Mesendoderm (in vitro differentiated cells): ENCODE measurements around the gene SLC6A12.

ENCODE experiments used
- DNase-seq: peaks from one replicate; pipeline ENCODE4 v3.0.0; 2013
- H2AK5ac ChIP-seq: 2 replicates; pipeline ENCODE4 v1.6.1; 2013; ENCODE audit warnings: low read length, inconsistent platforms
- H2BK120ac ChIP-seq: 2 replicates; pipeline ENCODE4 v1.6.1; 2013; ENCODE audit warnings: low read depth, mild to moderate bottlenecking, low read length, moderate library complexity, mixed read lengths
- H2BK15ac ChIP-seq: replicated peaks from 2 replicates; pipeline ENCODE4 v1.6.1; 2013; ENCODE audit warnings: low read depth, mild to moderate bottlenecking, moderate library complexity
- H2BK5ac ChIP-seq: 2 replicates; pipeline ENCODE4 v1.6.1; 2013; ENCODE audit warnings: low read length, inconsistent platforms
- H3K18ac ChIP-seq: 2 replicates; pipeline ENCODE4 v1.6.1; 2013; ENCODE audit warnings: mild to moderate bottlenecking, low read length, mixed read lengths
- H3K23ac ChIP-seq: one replicate; pipeline ENCODE4 v1.6.1; 2013; ENCODE audit warnings: low read length
- H3K27ac ChIP-seq: 2 replicates; pipeline ENCODE4 v1.5.1; 2013; ENCODE audit warnings: low read depth, mild to moderate bottlenecking, inconsistent platforms, low read length, moderate library complexity
- H3K27me3 ChIP-seq: 2 replicates; pipeline ENCODE4 v1.6.1; 2013; ENCODE audit warnings: low read length, control low read depth, mild to moderate bottlenecking, inconsistent platforms; ENCODE audit not compliant: insufficient read depth, poor library complexity
- H3K36me3 ChIP-seq: 2 replicates; pipeline ENCODE4 v1.6.1; 2013; ENCODE audit warnings: low read length, inconsistent platforms; ENCODE audit not compliant: control insufficient read depth, insufficient read depth
- H3K4ac ChIP-seq: one replicate; pipeline ENCODE4 v1.6.1; 2013; ENCODE audit warnings: low read depth, mild to moderate bottlenecking, low read length, moderate library complexity
- H3K4me1 ChIP-seq: 2 replicates; pipeline ENCODE4 v1.6.1; 2013; ENCODE audit warnings: low read depth, low read length, inconsistent platforms; ENCODE audit not compliant: control insufficient read depth
- H3K4me2 ChIP-seq: 2 replicates; pipeline ENCODE4 v1.6.1; 2013; ENCODE audit warnings: low read length
- H3K4me3 ChIP-seq: 2 replicates; pipeline ENCODE4 v1.5.1; 2013; ENCODE audit warnings: mild to moderate bottlenecking, low read length
- H3K56ac ChIP-seq: one replicate; pipeline ENCODE4 v1.6.1; 2013; ENCODE audit warnings: low read length
- H3K79me1 ChIP-seq: 2 replicates; pipeline ENCODE4 v1.6.1; 2013; ENCODE audit warnings: low read length, inconsistent platforms
- H3K79me2 ChIP-seq: 2 replicates; pipeline ENCODE4 v1.6.1; 2013; ENCODE audit warnings: mild to moderate bottlenecking, low read length; ENCODE audit not compliant: control insufficient read depth, insufficient read depth
- H3K9ac ChIP-seq: 2 replicates; pipeline ENCODE4 v1.6.1; 2013; ENCODE audit warnings: low read length, inconsistent platforms
- H4K5ac ChIP-seq: one replicate; pipeline ENCODE4 v1.6.1; 2013; ENCODE audit warnings: low read length
- H4K8ac ChIP-seq: one replicate; pipeline ENCODE4 v1.6.1; 2013; ENCODE audit warnings: low read depth, mild to moderate bottlenecking, control low read depth, low read length, moderate library complexity
- WGBS: extraction: QIAGEN DNeasy Blood & Tissue Kit; methylation state at CpG from one replicate; pipeline ENCODE4 v1.1.7; 2013; ENCODE audit warnings: low lambda C conversion rate, missing lambda C conversion rate; ENCODE audit not compliant: insufficient coverage; ENCODE audit errors: extremely low coverage; 5-methylcytosine and 5-hydroxymethylcytosine counted together

The SLC6A12 gene

DNA sequence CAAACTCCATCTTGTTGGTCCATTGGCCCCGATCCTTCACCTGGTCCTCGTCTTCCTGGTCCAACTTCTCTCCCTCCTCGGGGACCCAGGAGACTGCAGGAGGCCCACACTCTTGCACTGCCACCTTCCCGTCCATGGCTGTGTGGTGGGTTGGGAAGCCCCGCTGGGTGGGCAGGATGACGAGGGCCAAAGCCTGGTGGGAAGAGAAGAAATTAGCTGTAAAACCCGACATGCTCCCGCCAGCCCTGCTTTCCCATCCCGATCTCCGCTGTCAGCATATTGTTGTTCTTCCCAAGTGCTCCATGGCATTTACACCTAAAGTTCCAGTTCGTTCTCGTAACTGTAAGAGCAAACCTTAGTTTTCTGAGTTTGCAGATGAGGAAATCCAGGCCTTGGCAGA lies 4.1 kb downstream of the SLC6A12 start:
- H3K27me3 ChIP-seq: peaks cover 2% of the 10 kb centered on the region
- no peak overlapping the region for H2BK5ac ChIP-seq
- H3K36me3 ChIP-seq: no peaks in the 10 kb centered on the region

DNA sequence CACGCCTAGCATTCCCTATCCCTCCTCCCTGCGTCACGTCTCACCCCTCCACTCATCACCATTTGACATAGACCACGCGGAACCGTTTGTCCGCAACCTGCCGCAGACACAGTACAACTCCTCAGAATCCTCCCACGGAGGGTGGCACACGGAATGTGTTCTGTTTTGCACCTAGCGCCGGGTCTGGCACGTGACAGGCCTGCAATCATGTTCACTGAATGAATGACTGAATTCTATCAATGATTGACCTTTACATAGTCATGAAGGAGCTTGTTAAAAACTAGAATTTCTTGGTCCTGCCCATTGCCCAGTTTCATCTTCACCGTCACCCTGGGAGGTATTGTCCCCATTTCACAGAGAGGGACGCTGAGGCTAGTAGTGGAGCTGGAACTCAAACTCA lies 4.7 kb downstream of the SLC6A12 start:
- Histone ChIP-seq H3K9ac (no peak overlapping the region), H3K4me2 (no peak overlapping the region), H2AK5ac (no peak overlapping the region), H3K27ac (no peak overlapping the region), H3K4me3 (no peak overlapping the region), H3K4ac (no peak overlapping the region), H3K56ac (no peak overlapping the region), H2BK5ac (no peak overlapping the region), H4K8ac (no peak overlapping the region), H3K18ac (no peak overlapping the region), H3K36me3 (no peaks in the 10 kb centered on the region), H2BK120ac (no peak overlapping the region), H3K79me1 (no peaks in the 10 kb centered on the region), H3K23ac (no peak overlapping the region), H2BK15ac (no peak overlapping the region), H3K4me1 (peaks cover 3% of the 10 kb centered on the region), H4K5ac (no peak overlapping the region), H3K79me2 (no peaks in the 10 kb centered on the region), H3K27me3 (peaks cover 7% of the 10 kb centered on the region)
- no CpG with 5 or more reads among the region's 15 CpGs for WGBS
- no peak for DNase-seq

More for the DNA sequence above, 4.1 kb downstream of the SLC6A12 start:
- Histone ChIP-seq H4K5ac (no peak overlapping the region), H3K79me2 (no peaks in the 10 kb centered on the region), H2AK5ac (no peak overlapping the region), H4K8ac (no peak overlapping the region), H2BK120ac (no peak overlapping the region), H3K79me1 (no peaks in the 10 kb centered on the region), H3K23ac (no peak overlapping the region), H3K9ac (no peak overlapping the region), H3K4me3 (no peak overlapping the region), H3K4me2 (no peak overlapping the region), H3K27ac (no peak overlapping the region), H3K4me1 (peaks cover 3% of the 10 kb centered on the region), H3K4ac (no peak overlapping the region), H2BK15ac (no peak overlapping the region), H3K18ac (no peak overlapping the region), H3K56ac (no peak overlapping the region)
- DNase-seq: no peak
- no CpG with 5 or more reads among the region's 12 CpGs for WGBS

DNA sequence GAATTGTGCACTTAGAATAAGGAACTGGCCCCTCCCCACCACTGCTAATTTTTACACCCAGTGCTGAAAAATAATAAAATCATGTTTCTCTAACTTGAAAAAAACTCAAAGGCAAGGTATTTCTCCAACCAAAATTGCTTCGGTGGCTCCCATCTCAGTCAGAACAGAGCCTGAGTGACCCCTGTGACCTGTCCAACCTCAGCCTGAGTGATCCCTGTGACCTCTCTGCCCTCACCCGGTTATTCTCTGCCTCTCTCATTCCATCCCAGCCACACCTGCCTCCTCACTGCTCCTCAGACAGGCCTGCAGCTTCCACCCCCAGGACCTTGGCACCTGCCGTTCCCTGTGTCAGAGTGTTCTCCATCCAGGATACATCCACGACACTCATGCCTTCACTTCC lies 5.1 kb downstream of the SLC6A12 start:
- WGBS: no CpG with 5 or more reads among the region's 4 CpGs
- H3K27me3 ChIP-seq: peaks cover 10% of the 10 kb centered on the region

DNA sequence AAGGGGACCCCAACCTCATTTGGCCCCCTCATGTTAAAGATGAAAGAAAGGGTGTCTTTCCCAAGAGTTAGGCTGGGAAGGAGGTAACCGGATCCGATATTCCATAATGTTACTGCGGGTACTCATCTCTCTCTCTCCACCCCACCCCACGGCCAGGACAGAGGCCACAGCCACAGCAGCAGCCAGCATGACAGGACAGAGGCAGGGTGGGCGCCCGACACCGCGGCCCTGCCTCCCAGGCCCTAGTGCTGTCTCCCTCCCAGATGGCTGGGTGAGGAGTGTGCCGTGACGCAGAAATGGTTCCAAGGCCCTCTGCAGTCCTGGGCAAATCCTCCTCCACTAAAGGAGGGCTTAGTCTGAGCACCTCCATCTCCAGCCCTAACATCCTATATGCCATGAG lies 6.2 kb downstream of the SLC6A12 start:
- Histone ChIP-seq H3K4me3 (no peak overlapping the region), H3K27me3 (peaks cover 12% of the 10 kb centered on the region), H2AK5ac (no peak overlapping the region), H3K79me1 (no peaks in the 10 kb centered on the region), H3K79me2 (no peaks in the 10 kb centered on the region), H3K4me1 (peaks cover 2% of the 10 kb centered on the region), H3K4ac (no peak overlapping the region), H2BK120ac (no peak overlapping the region), H2BK15ac (no peak overlapping the region), H3K18ac (no peak overlapping the region), H4K8ac (no peak overlapping the region), H2BK5ac (no peak overlapping the region), H3K4me2 (no peak overlapping the region), H3K9ac (no peak overlapping the region), H4K5ac (no peak overlapping the region), H3K23ac (no peak overlapping the region), H3K36me3 (no peaks in the 10 kb centered on the region), H3K56ac (no peak overlapping the region), H3K27ac (no peak overlapping the region)
- DNase-seq: no peak
- no CpG with 5 or more reads among the region's 10 CpGs for WGBS

More for the DNA sequence above, 5.1 kb downstream of the SLC6A12 start:
- Histone ChIP-seq H2AK5ac (no peak overlapping the region), H3K79me2 (no peaks in the 10 kb centered on the region), H2BK5ac (no peak overlapping the region), H2BK15ac (no peak overlapping the region), H2BK120ac (no peak overlapping the region), H3K4me3 (no peak overlapping the region), H3K4ac (no peak overlapping the region), H3K79me1 (no peaks in the 10 kb centered on the region), H3K23ac (no peak overlapping the region), H4K5ac (no peak overlapping the region), H3K4me2 (no peak overlapping the region), H4K8ac (no peak overlapping the region), H3K18ac (no peak overlapping the region), H3K27ac (no peak overlapping the region), H3K36me3 (no peaks in the 10 kb centered on the region), H3K9ac (no peak overlapping the region), H3K56ac (no peak overlapping the region), H3K4me1 (peaks cover 4% of the 10 kb centered on the region)
- DNase-seq: no peak

DNA sequence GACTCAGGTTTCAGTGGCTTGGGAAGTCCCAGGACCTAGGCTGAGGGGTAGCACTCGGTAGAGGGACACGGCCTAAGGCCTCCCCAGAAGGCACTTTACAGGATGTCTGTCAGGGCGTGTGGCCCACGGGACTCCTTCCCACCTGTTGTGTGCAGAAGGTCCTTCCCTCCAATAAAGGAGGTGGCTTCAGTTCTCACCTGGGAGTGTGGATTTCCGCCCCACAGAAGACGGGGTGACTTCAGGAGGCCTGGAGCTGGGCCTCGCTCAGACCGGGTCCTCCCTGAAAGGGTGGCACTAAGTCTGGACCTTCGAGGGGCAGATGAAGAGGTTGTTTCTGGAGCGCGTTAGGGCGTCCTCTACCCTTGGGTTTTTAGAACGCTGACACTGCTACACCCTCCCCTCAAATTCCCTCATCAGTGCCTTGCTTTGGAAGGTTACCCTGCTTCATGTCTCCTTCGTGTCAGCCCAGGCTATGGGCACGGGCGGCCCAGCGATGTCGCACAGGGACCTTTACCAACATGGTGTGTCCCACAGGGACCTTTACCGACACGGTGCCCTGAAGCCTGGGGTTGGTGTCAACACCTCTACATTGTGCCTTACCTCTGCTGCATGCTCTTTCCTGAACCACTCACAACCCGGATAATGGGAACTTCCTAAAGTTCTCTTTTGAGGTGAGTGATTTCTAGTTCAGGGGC lies 7.1 kb downstream of the SLC6A12 start:
- H4K5ac ChIP-seq: no peak overlapping the region
- no peak overlapping the region for H2BK15ac ChIP-seq
- H2AK5ac ChIP-seq: no peak overlapping the region
- peaks cover 2% of the 10 kb centered on the region for H3K4me1 ChIP-seq
- H3K56ac ChIP-seq: no peak overlapping the region
- no peak overlapping the region for H3K27ac ChIP-seq
- no peak for DNase-seq
- H3K18ac ChIP-seq: no peak overlapping the region
- H3K27me3 ChIP-seq: peaks cover 12% of the 10 kb centered on the region
- no peaks in the 10 kb centered on the region for H3K79me2 ChIP-seq
- no peaks in the 10 kb centered on the region for H3K79me1 ChIP-seq
- no peak overlapping the region for H3K4me2 ChIP-seq
- H3K4me3 ChIP-seq: no peak overlapping the region
- H3K23ac ChIP-seq: no peak overlapping the region
- H2BK5ac ChIP-seq: no peak overlapping the region
- no peak overlapping the region for H4K8ac ChIP-seq
- H2BK120ac ChIP-seq: no peak overlapping the region
- no peak overlapping the region for H3K4ac ChIP-seq
- no peaks in the 10 kb centered on the region for H3K36me3 ChIP-seq
- no peak overlapping the region for H3K9ac ChIP-seq
- WGBS: no CpG with 5 or more reads among the region's 21 CpGs

DNA sequence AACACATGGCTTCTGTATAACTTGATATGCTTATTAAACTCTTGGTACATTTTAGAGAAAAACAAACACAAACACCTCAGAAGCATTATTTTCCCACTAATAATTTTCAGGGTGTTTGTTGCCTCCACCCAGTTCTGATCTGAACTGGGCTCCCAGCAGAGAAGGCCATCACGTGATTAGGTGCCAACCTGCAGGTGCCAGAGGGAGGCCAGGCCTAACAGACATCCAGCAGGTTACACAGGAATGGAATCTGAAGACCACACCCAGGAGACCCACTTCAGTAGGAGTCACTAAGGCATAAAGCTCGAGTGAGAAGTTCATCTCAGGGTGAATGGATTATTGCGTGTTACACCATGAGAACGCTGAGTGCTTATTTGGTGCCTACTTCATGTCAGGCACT lies 8.9 kb downstream of the SLC6A12 start:
- H2AK5ac ChIP-seq: no peak overlapping the region
- no peak overlapping the region for H3K56ac ChIP-seq
- H3K4me2 ChIP-seq: no peak overlapping the region
- no peak overlapping the region for H3K4me3 ChIP-seq
- H3K27ac ChIP-seq: no peak overlapping the region
- no peaks in the 10 kb centered on the region for H3K79me2 ChIP-seq
- H4K8ac ChIP-seq: no peak overlapping the region
- no peak overlapping the region for H3K4ac ChIP-seq
- no peaks in the 10 kb centered on the region for H3K36me3 ChIP-seq
- no peak overlapping the region for H4K5ac ChIP-seq
- H3K4me1 ChIP-seq: peaks cover 2% of the 10 kb centered on the region
- H2BK5ac ChIP-seq: no peak overlapping the region
- H2BK15ac ChIP-seq: no peak overlapping the region
- no peak overlapping the region for H3K9ac ChIP-seq
- no CpG with 5 or more reads among the region's 4 CpGs for WGBS
- no peak for DNase-seq
- no peaks in the 10 kb centered on the region for H3K79me1 ChIP-seq
- no peak overlapping the region for H3K23ac ChIP-seq
- H3K18ac ChIP-seq: no peak overlapping the region
- peaks cover 12% of the 10 kb centered on the region for H3K27me3 ChIP-seq
- no peak overlapping the region for H2BK120ac ChIP-seq
